ENCODE data around the gene PLCH2. TPM values are rescaled to one million over a fixed set of nuclear protein-coding genes. Genes with fewer than 3 reads are reported as not detected.

Gene PLCH2
- total RNA-seq, 2 donors from 2014 or later, result 3.6 to 4.6 TPM

GRCh38 chr1:2518528-2518927 is 42.4 kb downstream of the PLCH2 start:
- intact Hi-C loops (cut with DNase I, micrococcal nuclease), result no loop called here
- no peak for ATAC-seq
- no peak for DNase-seq

GRCh38 chr1:2519029-2519685 is 43.1 kb downstream of the PLCH2 start:
- no peak for ATAC-seq
- DNase-seq, result no peak
- intact Hi-C loops (cut with DNase I, micrococcal nuclease), result no loop called here

GRCh38 chr1:2519729-2520128 is 43.6 kb downstream of the PLCH2 start:
- intact Hi-C loops (cut with DNase I, micrococcal nuclease), result no loop called here
- ATAC-seq (no peak), DNase-seq (no peak)

GRCh38 chr1:2520206-2520605 is 44.1 kb downstream of the PLCH2 start:
- intact Hi-C loops (cut with DNase I, micrococcal nuclease), result no loop called here
- ATAC-seq (no peak), DNase-seq (no peak)

GRCh38 chr1:2520806-2521205 is 44.7 kb downstream of the PLCH2 start:
- intact Hi-C loops (cut with DNase I, micrococcal nuclease), result no loop called here
- DNase-seq, result no peak
- no peak for ATAC-seq

GRCh38 chr1:2522230-2522629 is 46.1 kb downstream of the PLCH2 start:
- ATAC-seq (no peak), DNase-seq (no peak)
- intact Hi-C loops (cut with DNase I, micrococcal nuclease), result no loop called here

GRCh38 chr1:2523191-2523890 is 47.3 kb downstream of the PLCH2 start:
- no peak for DNase-seq
- ATAC-seq, result no peak
- intact Hi-C loops (cut with DNase I, micrococcal nuclease), result no loop called here

- intact Hi-C loops (cut with DNase I, micrococcal nuclease), result no loop called here
- ATAC-seq (no peak), DNase-seq (no peak)
These were observed 48.0 kb downstream of the PLCH2 start for GRCh38 chr1:2523891-2524609.

- ATAC-seq (no peak), DNase-seq (no peak)
- intact Hi-C loops (cut with DNase I, micrococcal nuclease), result no loop called here
These were observed 49.5 kb downstream of the PLCH2 start for GRCh38 chr1:2525572-2525919.

GRCh38 chr1:2525920-2526823 is 50.1 kb downstream of the PLCH2 start, which contains the start of gene PANK4:
Gene PANK4, minus strand, starts transcription at chr1:2526596. Its CDS starts 9 bp downstream, at chr1:2526587.
- peak; percentile 81 for ATAC-seq
- intact Hi-C loops (cut with DNase I, micrococcal nuclease), result no loop called here
- DNase-seq, result peak; percentile 93 to 94

- intact Hi-C loops (cut with DNase I, micrococcal nuclease), result no loop called here
- ATAC-seq, result no peak
- DNase-seq, result peak; percentile 51 to 58
These were observed 50.9 kb downstream of the PLCH2 start for GRCh38 chr1:2526824-2527555.

- ATAC-seq (no peak), DNase-seq (no peak)
- intact Hi-C loops (cut with DNase I, micrococcal nuclease), result no loop called here
These were observed 51.4 kb downstream of the PLCH2 start for GRCh38 chr1:2527556-2527860.

- ATAC-seq, result no peak
- no peak for DNase-seq
- intact Hi-C loops (cut with DNase I, micrococcal nuclease), result no loop called here
These were observed 51.9 kb downstream of the PLCH2 start for GRCh38 chr1:2528016-2528415.

GRCh38 chr1:2528611-2528965 is 52.5 kb downstream of the PLCH2 start:
- no peak for DNase-seq
- no peak for ATAC-seq
- intact Hi-C loops (cut with DNase I, micrococcal nuclease), result no loop called here

- peak; percentile 11 for ATAC-seq
- intact Hi-C loops (cut with DNase I, micrococcal nuclease), result no loop called here
- DNase-seq, result peak in 1 of 2 donors; percentile 60
These were observed 53.1 kb downstream of the PLCH2 start for GRCh38 chr1:2528966-2529783.

- DNase-seq (peak in 1 of 2 donors; percentile 64), ATAC-seq (peak; percentile 55)
These were observed 53.9 kb downstream of the PLCH2 start, which contains the start of gene HES5 for GRCh38 chr1:2529784-2530512. Gene HES5, minus strand, starts transcription at chr1:2530263. Its CDS starts 99 bp downstream, at chr1:2530164.

More at GRCh38 chr1:2529784-2530512, 53.9 kb downstream of the PLCH2 start, which contains the start of gene HES5:
- intact Hi-C loops (cut with DNase I, micrococcal nuclease), result no loop called here

All from left colon (tissue), 2 donors.